Epithelial cell of proximal tubule (primary cell): ENCODE data around the gene PRDM13. TPM values are rescaled to one million over a fixed set of nuclear protein-coding genes. Genes with fewer than 3 reads are reported as not detected.
A peak's percentile ranks its signal among the peaks of the same experiment; 100 is the strongest.

Experiments
- DNase-seq: peaks from one replicate; pipeline ENCODE4 v3.0.0-alpha.2; 2011; ENCODE audit warnings: low read depth
- H3K4me3 ChIP-seq: 2 replicates; pipeline ENCODE4 v1.5.1; 2011; ENCODE audit warnings: low read depth, mild to moderate bottlenecking, low read length
- CTCF ChIP-seq: conservative IDR thresholded peaks from 2 replicates; pipeline ENCODE4 v1.5.1; 2012; ENCODE audit warnings: low read depth, mild to moderate bottlenecking, low read length
- total RNA-seq: library from RNA; depleted of rRNA; stranded (reverse); fragments of >200 nt; gene quantifications from 2 replicates; pipeline ENCODE4 v1.2.3, GENCODE V29; 2015

The PRDM13 gene
- not detected in 2 replicates for total RNA-seq

GRCh38 chr6:99606656-99607415 is at the start of gene PRDM13:
TSS of gene PRDM13 (plus strand) at chr6:99606833. CDS start at chr6:99607035, 202 bp downstream.
- no peak for DNase-seq
- no peak for TF ChIP-seq CTCF
- H3K4me3 ChIP-seq: no peak within 1 kb of the TSS

- no peak overlapping the region for H3K4me3 ChIP-seq
- no peak for TF ChIP-seq CTCF
- no peak for DNase-seq
Observed at GRCh38 chr6:99559057-99559456, 47.6 kb upstream of the PRDM13 start.

GRCh38 chr6:99560668-99561067 is 46.0 kb upstream of the PRDM13 start:
- H3K4me3 ChIP-seq: no peak overlapping the region
- no peak for TF ChIP-seq CTCF
- no peak for DNase-seq

GRCh38 chr6:99563056-99563723 is 43.4 kb upstream of the PRDM13 start:
- no peak for TF ChIP-seq CTCF
- DNase-seq: no peak
- no peak overlapping the region for H3K4me3 ChIP-seq

GRCh38 chr6:99568103-99568933 is 38.3 kb upstream of the PRDM13 start, which contains the start of gene CCNC:
TSS of gene CCNC (minus strand) at chr6:99568660. CDS start at chr6:99568527, 133 bp downstream.
- no peak for TF ChIP-seq CTCF
- DNase-seq: peak; percentile 80
- H3K4me3 ChIP-seq: peak within 1 kb of the TSS; percentile 96

- no peak for DNase-seq
- no peak for TF ChIP-seq CTCF
- no peak overlapping the region for H3K4me3 ChIP-seq
Observed at GRCh38 chr6:99573980-99574617, 32.5 kb upstream of the PRDM13 start.
